Tibial nerve (tissue), 4 donors: ENCODE results near the gene CIDEA. TPM values are rescaled to one million over a fixed set of nuclear protein-coding genes. Genes with fewer than 3 reads are reported as not detected.

Experiments
- DNase-seq, 2 donors: peaks; one replicate each; pipeline ENCODE4 v3.0.0-alpha.2; 2019; ENCODE audit warnings: low spot score in 2 of 2
- H3K27ac ChIP-seq, 4 donors: fragments of 200-600 bp; sonication (generic) in 3 of 4; one replicate each; pipeline ENCODE4 v1.5.1; 2017 to 2019; ENCODE audit warnings: mild to moderate bottlenecking in 1 of 4
- H3K27me3 ChIP-seq, 2 donors: fragments of 200-600 bp; sonication (generic) in 1 of 2; one replicate each; pipeline versions ENCODE4 v1.5.1 to v1.6.0; 2017 to 2019
- H3K36me3 ChIP-seq, 3 donors: fragments of 200-600 bp; sonication (generic); one replicate each; pipeline ENCODE4 v1.5.1; 2018 to 2019
- H3K4me1 ChIP-seq, 4 donors: fragments of 200-600 bp; sonication (generic) in 3 of 4; one replicate each; pipeline ENCODE4 v1.5.1; 2017 to 2019
- H3K4me3 ChIP-seq, 4 donors: fragments of 200-600 bp; sonication (generic) in 3 of 4; one replicate each; pipeline ENCODE4 v1.5.1; 2017 to 2019; ENCODE audit warnings: mild to moderate bottlenecking in 1 of 4, moderate library complexity in 1 of 4
- H3K9me3 ChIP-seq, 4 donors: fragments of 200-600 bp; sonication (generic) in 3 of 4; one replicate each; pipeline ENCODE4 v1.5.1; 2017 to 2019
- CTCF ChIP-seq, 5 experiments: fragments of 200-600 bp in 3 of 5; fragments of 450-650 bp in 2 of 5; sonication (generic) in 3 of 5; IDR thresholded peaks; one replicate each; pipeline ENCODE4 v1.5.1; 2016 to 2019; ENCODE audit warnings: antibody characterized with exemption in 5 of 5, mild to moderate bottlenecking in 3 of 5, moderate library complexity in 2 of 5
- EP300 ChIP-seq, 2 donors: sonication (generic); formaldehyde crosslinking; IDR thresholded peaks; one replicate each; pipeline ENCODE4 v1.6.1; 2017; ENCODE audit warnings: antibody characterized with exemption in 2 of 2, mild to moderate bottlenecking in 1 of 2
- POLR2A ChIP-seq, 2 donors: fragments of 450-650 bp; IDR thresholded peaks; one replicate each; pipeline ENCODE4 v1.6.1; 2017; ENCODE audit warnings: antibody characterized with exemption in 2 of 2, mild to moderate bottlenecking in 2 of 2, moderate library complexity in 2 of 2
- WGBS, 2 donors: methylation state at CpG; one replicate each; pipeline ENCODE4 v1.1.5; 2018; 5-methylcytosine and 5-hydroxymethylcytosine counted together
- total RNA-seq, 4 donors: library from RNA; depleted of rRNA; stranded (reverse); fragments of >200 nt; gene quantifications; one replicate each; pipeline ENCODE4 v1.1.0, GENCODE V29; 2016

Gene CIDEA
- total RNA-seq, 4 donors from 2014 or later: 18.8 to 135 (median 61.6) TPM

- WGBS, 2 donors: 88 to 89% methylated on average over 6 of the region's 6 CpGs
- TF ChIP-seq EP300 (IDR thresholded peaks at IDR 0.05): no peak
- no peak for TF ChIP-seq CTCF (IDR thresholded peaks at IDR 0.05)
- TF ChIP-seq POLR2A (IDR thresholded peaks at IDR 0.05): no peak
- peaks cover 0 to 29% (median 12%) of the 10 kb centered on the region in 4 donors for H3K4me1 ChIP-seq
- peaks cover 0 to 73% of the 10 kb centered on the region in 2 donors for H3K27me3 ChIP-seq
- no peaks in the 10 kb centered on the region for H3K9me3 ChIP-seq
- no peak overlapping the region for H3K27ac ChIP-seq
- no peak for DNase-seq
- no peaks in the 10 kb centered on the region for H3K36me3 ChIP-seq
- no peak overlapping the region for H3K4me3 ChIP-seq
Observed at GRCh38 chr18:12252061-12252460, 2.1 kb upstream of the CIDEA start.

GRCh38 chr18:12253027-12253426, 1.1 kb upstream of the CIDEA start:
- no peak for DNase-seq
- no peak overlapping the region for H3K27ac ChIP-seq
- WGBS, 2 donors: 29 to 38% methylated on average over 11 of the region's 11 CpGs
- TF ChIP-seq POLR2A (IDR thresholded peaks at IDR 0.05) (no peak), CTCF (IDR thresholded peaks at IDR 0.05) (no peak), EP300 (IDR thresholded peaks at IDR 0.05) (no peak)
- no peaks in the 10 kb centered on the region for H3K36me3 ChIP-seq
- H3K27me3 ChIP-seq: peaks cover 0 to 64% of the 10 kb centered on the region in 2 donors
- peaks cover 0 to 29% (median 12%) of the 10 kb centered on the region in 4 donors for H3K4me1 ChIP-seq
- no peak overlapping the region for H3K4me3 ChIP-seq
- no peaks in the 10 kb centered on the region for H3K9me3 ChIP-seq

DNA sequence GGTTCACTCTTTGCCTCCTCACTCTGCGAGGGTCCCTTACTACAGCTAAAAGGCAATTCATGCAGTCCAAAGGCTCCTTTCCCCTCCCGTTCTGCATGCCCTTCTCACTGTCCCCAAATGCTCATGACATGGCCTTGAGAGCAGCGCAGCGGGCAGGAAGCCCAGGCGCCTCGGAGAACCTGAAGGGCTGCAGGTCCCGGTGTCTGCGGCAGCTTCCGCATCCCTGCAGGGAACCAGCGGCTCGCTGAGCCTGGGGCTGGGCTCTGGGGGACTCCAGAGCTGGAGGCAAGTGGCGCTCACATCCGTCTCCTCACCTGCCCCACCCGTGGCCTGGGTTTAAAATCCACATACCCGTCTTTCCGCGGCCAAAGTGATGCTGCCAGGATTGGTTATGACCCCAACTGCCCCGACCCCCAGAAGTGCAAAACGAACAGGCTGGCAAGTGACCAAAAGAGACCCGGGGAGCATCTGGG, 462 bp upstream of the CIDEA start:
- TF ChIP-seq POLR2A (IDR thresholded peaks at IDR 0.05) (no peak), EP300 (IDR thresholded peaks at IDR 0.05) (no peak), CTCF (IDR thresholded peaks at IDR 0.05) (no peak)
- 1 to 6% methylated on average over 10 to 13 of the region's 20 CpGs for WGBS, 2 donors
- H3K27ac ChIP-seq: no peak overlapping the region

DNA sequence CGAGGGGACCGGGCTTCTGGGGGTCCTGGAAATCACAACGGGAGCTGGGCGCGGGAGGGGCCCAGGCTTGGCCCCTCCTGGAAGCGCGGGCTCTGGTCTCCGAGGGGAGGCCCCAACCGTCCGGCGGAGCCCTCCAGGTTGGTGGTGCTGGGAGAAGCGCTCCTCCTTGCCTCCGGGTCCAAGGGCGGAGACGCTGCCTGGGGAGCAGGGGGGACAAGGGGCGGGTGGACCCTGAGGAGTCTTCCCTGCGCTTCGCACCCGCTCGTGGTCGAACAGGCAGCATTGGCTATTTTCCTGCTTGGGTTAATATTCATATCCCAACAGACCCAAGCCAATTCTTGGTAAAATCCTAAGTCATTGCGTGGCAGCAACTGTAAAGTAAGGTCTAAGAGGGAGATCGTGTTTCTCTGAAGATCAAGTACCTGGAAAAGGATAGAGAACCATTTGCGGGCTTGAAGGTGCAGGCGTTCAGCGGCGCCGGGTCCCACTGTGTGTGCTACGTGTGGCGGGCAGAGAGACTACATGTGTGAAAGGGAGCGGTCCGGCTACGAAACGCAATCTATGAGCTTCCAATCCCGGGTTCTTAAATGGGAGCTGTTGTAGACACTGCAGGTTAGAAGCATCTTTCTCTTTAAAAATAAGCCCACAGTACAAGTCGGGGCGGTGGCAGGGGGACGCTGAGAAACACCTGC, 805 bp downstream of the CIDEA start:
- H3K27ac ChIP-seq: no peak overlapping the region
- H3K9me3 ChIP-seq: no peaks in the 10 kb centered on the region
- no peak for DNase-seq
- peaks cover 0 to 29% (median 12%) of the 10 kb centered on the region in 4 donors for H3K4me1 ChIP-seq
- H3K36me3 ChIP-seq: no peaks in the 10 kb centered on the region
- peaks cover 0 to 49% of the 10 kb centered on the region in 2 donors for H3K27me3 ChIP-seq
- H3K4me3 ChIP-seq: peak overlapping the region in 1 of 4 donors; percentile 47
- WGBS, 2 donors: 44 to 61% methylated on average over 35 to 38 of the region's 38 CpGs
- TF ChIP-seq POLR2A (IDR thresholded peaks at IDR 0.05) (no peak), EP300 (IDR thresholded peaks at IDR 0.05) (no peak), CTCF (IDR thresholded peaks at IDR 0.05) (no peak)

More for the DNA sequence above, 462 bp upstream of the CIDEA start:
- H3K4me1 ChIP-seq: peaks cover 0 to 29% (median 12%) of the 10 kb centered on the region in 4 donors
- no peak for DNase-seq
- H3K9me3 ChIP-seq: no peaks in the 10 kb centered on the region
- H3K27me3 ChIP-seq: peaks cover 0 to 58% of the 10 kb centered on the region in 2 donors
- peak overlapping the region in 3 of 4 donors; percentile 23 to 47 (median 25) for H3K4me3 ChIP-seq
- H3K36me3 ChIP-seq: no peaks in the 10 kb centered on the region

GRCh38 chr18:12255626-12256026, 1.5 kb downstream of the CIDEA start:
- no peak overlapping the region for H3K4me3 ChIP-seq
- no peaks in the 10 kb centered on the region for H3K36me3 ChIP-seq
- DNase-seq: no peak
- peaks cover 0 to 29% (median 12%) of the 10 kb centered on the region in 4 donors for H3K4me1 ChIP-seq
- 37 to 56% methylated on average over 4 of the region's 4 CpGs for WGBS, 2 donors
- peaks cover 0 to 46% of the 10 kb centered on the region in 2 donors for H3K27me3 ChIP-seq
- no peak overlapping the region for H3K27ac ChIP-seq
- H3K9me3 ChIP-seq: no peaks in the 10 kb centered on the region
- TF ChIP-seq EP300 (IDR thresholded peaks at IDR 0.05) (no peak), CTCF (IDR thresholded peaks at IDR 0.05) (no peak), POLR2A (IDR thresholded peaks at IDR 0.05) (no peak)
